Heart left ventricle (tissue), 16 donors: Measurements from ENCODE around the gene CNMD. TPM values are rescaled to one million over a fixed set of nuclear protein-coding genes. Genes with fewer than 3 reads are reported as not detected.

Experiments used
- ATAC-seq, 4 donors: fragments of 200-7000 bp; cut with Tn5 transposase; one replicate each; pipeline ENCODE4 v1.9.1; 2020 to 2022; ENCODE audit warnings: moderate library complexity in 4 of 4, mild to moderate bottlenecking in 3 of 4, moderate number of reproducible peaks in 1 of 4
- DNase-seq, 5 donors: peaks; one replicate each; pipeline ENCODE4 v3.0.0-alpha.2; 2020
- H3K27ac ChIP-seq, 12 donors: fragments of 200-600 bp; sonication (generic) in 4 of 12; one replicate each; pipeline versions ENCODE4 v1.5.0 to v1.8.0; 2016 to 2022; ENCODE audit warnings: mild to moderate bottlenecking in 2 of 12
- H3K27me3 ChIP-seq, 9 donors: fragments of 200-600 bp; sonication (generic) in 2 of 9; one replicate each; pipeline versions ENCODE4 v1.5.1 to v1.8.0; 2016 to 2022; ENCODE audit warnings: mild to moderate bottlenecking in 3 of 9
- H3K36me3 ChIP-seq, 9 donors: fragments of 200-600 bp; sonication (generic) in 2 of 9; one replicate each; pipeline versions ENCODE4 v1.5.0 to v1.8.0; 2018 to 2022; ENCODE audit warnings: mild to moderate bottlenecking in 2 of 9
- H3K4me1 ChIP-seq, 12 donors: fragments of 200-600 bp; sonication (generic) in 4 of 12; one replicate each; pipeline versions ENCODE4 v1.5.0 to v1.8.0; 2016 to 2022; ENCODE audit warnings: mild to moderate bottlenecking in 3 of 12
- H3K4me3 ChIP-seq, 12 donors: fragments of 200-600 bp; sonication (generic) in 4 of 12; one replicate each; pipeline versions ENCODE4 v1.5.0 to v1.8.0; 2017 to 2022; ENCODE audit warnings: mild to moderate bottlenecking in 9 of 12, moderate library complexity in 4 of 12
- H3K9me3 ChIP-seq, 12 donors: fragments of 200-600 bp; sonication (generic) in 4 of 12; one replicate each; pipeline versions ENCODE4 v1.5.0 to v1.8.0; 2016 to 2022; ENCODE audit warnings: mild to moderate bottlenecking in 1 of 12
- POLR2A ChIP-seq, 2 donors: fragments of 450-650 bp; IDR thresholded peaks; one replicate each; pipeline ENCODE4 v1.6.1; 2017; ENCODE audit warnings: antibody characterized with exemption in 2 of 2, mild to moderate bottlenecking in 2 of 2, moderate library complexity in 2 of 2
- WGBS, 4 donors: extraction: QIAGEN DNeasy Blood & Tissue Kit in 2 of 4; methylation state at CpG; one replicate each; pipeline versions ENCODE4 v1.1.5 to v1.1.7; 2013 to 2018; 5-methylcytosine and 5-hydroxymethylcytosine counted together
- intact Hi-C, 10 donors: fragments of 100-400 bp; cut with DNase I; formaldehyde crosslinking; loops; one replicate each; pipeline versions ENCODE4 v1.11.1 to v1.14.2; 2022
- polyA plus RNA-seq, 2 donors: library from polyadenylated mRNA; stranded (reverse); fragments of 200-250 nt; gene quantifications; one replicate each; pipeline ENCODE4 v1.2.3, GENCODE V29; 2013
- total RNA-seq, 9 donors: library from RNA; depleted of rRNA in 2 of 9; stranded (reverse); fragments of >200 nt in 2 of 9; fragmentation: NEBNext Ultra II Directional in 3 of 9; extraction: Animal tissue kit (Norgen Biotek cat#: 25700) in 3 of 9; gene quantifications; one replicate each; pipeline versions ENCODE4 v1.1.0 to v1.2.4, GENCODE V29; 2016 to 2023
- TF ChIP-seq, protein P1 (sequence below), 12 donors: fragments of 200-600 bp; sonication (generic) in 4 of 12; IDR thresholded peaks; one replicate each; pipeline versions ENCODE4 v1.5.0 to v1.8.0; 2018 to 2022; ENCODE audit warnings: antibody characterized with exemption in 12 of 12, mild to moderate bottlenecking in 5 of 12
- donor health status: ischemic (EF 13 %, LVEDD 7.1; RV severe dilation, severe dysfunction).
- donor health status: healthy with polysubstance abuse.
- donor health status: DM: no; HTN: yes; CAD: no.
- donor health status: DM: no; HTN: no; CAD: no.
- donor health status: ischemic (EF 25% LVEDD 6.9; RV normal size, moderate dysfunction).
- donor health status: ischemic (EF 25% LVEDD 5.7; RV mildly dilated, moderate dysfunction).
- donor health status: healthy.
- donor health status: DM: yes; HTN: yes; CAD: no.
- donor health status: ischemic (EF 35%, LVEDD 5.7; RV mildly dilated, moderate dysfunction).
- donor health status: nonischemic (EF 11% LVEDD 7.7; RV severe dilation, severe dysfunction).
- donor health status: DM: yes; HTN: yes; CAD: no.
- donor health status: PGD.
- donor health status: ischemic (EF 29% LVEDD 5.4; RV normal size, mild dysfunction).
- donor health status: nonischemic (EF 23%, LVEDD 6.1; RV moderate dilation, normal function).

CNMD gene
- total and polyA plus RNA-seq, 11 donors, result not detected

DNA sequence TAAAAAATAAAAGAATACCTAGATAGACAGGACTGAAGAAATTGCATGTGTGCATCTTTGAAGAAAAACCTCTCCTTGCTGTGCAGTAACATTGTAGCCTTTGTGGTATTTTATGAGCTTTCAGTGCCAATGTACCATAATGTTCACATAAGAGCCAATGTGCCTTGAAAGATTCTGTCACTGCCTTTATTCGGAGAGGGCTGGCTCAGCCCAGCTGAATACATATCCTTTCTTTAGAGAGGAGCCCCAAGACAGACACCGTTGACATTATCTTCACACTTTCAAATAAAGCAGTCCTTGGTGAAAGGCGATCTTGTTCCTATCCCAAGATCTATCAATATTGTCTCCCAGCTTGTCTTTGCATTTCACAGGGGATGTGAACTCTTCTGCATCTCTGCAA lies 18.5 kb upstream of the CNMD start:
- Histone ChIP-seq H3K27me3 (peaks cover 0 to 2% (median 0%) of the 10 kb centered on the region in 9 donors), H3K4me3 (no peak overlapping the region), H3K27ac (no peak overlapping the region), H3K4me1 (no peaks in the 10 kb centered on the region), H3K36me3 (no peaks in the 10 kb centered on the region), H3K9me3 (no peaks in the 10 kb centered on the region)
- intact Hi-C loops, result no loop called here
- no peak for TF ChIP-seq POLR2A (IDR thresholded peaks at IDR 0.05)
- TF ChIP-seq, protein P1, sequence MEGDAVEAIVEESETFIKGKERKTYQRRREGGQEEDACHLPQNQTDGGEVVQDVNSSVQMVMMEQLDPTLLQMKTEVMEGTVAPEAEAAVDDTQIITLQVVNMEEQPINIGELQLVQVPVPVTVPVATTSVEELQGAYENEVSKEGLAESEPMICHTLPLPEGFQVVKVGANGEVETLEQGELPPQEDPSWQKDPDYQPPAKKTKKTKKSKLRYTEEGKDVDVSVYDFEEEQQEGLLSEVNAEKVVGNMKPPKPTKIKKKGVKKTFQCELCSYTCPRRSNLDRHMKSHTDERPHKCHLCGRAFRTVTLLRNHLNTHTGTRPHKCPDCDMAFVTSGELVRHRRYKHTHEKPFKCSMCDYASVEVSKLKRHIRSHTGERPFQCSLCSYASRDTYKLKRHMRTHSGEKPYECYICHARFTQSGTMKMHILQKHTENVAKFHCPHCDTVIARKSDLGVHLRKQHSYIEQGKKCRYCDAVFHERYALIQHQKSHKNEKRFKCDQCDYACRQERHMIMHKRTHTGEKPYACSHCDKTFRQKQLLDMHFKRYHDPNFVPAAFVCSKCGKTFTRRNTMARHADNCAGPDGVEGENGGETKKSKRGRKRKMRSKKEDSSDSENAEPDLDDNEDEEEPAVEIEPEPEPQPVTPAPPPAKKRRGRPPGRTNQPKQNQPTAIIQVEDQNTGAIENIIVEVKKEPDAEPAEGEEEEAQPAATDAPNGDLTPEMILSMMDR (IDR thresholded peaks at IDR 0.05), result no peak
- DNase-seq (no peak), ATAC-seq (no peak)
- 39 to 51% (median 46%) methylated on average over 3 of the region's 3 CpGs for WGBS, 4 donors

DNA sequence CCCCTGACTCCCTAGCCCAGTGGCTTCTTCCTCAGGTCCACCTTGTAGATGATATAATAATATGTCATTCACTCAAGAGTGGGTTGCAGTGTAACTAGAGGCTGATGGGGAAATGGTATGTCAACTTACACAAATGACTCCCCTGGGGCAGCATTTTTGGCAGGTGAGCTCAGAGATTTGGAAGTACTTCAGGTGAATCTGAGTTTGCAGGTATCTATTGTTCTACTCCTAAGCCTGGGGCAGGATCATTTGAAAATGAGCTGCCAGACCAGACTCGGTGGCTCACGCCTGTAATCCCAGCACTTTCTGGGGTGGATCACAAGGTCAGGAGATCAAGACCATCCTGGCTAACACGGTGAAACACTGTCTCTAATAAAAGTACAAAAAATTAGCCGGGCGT lies 11.6 kb upstream of the CNMD start:
- intact Hi-C loops, result no loop called here
- 76 to 94% (median 89%) methylated on average over 5 of the region's 5 CpGs for WGBS, 4 donors
- Histone ChIP-seq H3K9me3 (no peaks in the 10 kb centered on the region), H3K27ac (no peak overlapping the region), H3K4me3 (no peak overlapping the region), H3K4me1 (no peaks in the 10 kb centered on the region), H3K27me3 (peaks cover 0 to 15% (median 0%) of the 10 kb centered on the region in 9 donors), H3K36me3 (no peaks in the 10 kb centered on the region)
- DNase-seq (no peak), ATAC-seq (no peak)
- TF ChIP-seq POLR2A (IDR thresholded peaks at IDR 0.05), result no peak
- TF ChIP-seq, protein P1 (IDR thresholded peaks at IDR 0.05), result no peak

DNA sequence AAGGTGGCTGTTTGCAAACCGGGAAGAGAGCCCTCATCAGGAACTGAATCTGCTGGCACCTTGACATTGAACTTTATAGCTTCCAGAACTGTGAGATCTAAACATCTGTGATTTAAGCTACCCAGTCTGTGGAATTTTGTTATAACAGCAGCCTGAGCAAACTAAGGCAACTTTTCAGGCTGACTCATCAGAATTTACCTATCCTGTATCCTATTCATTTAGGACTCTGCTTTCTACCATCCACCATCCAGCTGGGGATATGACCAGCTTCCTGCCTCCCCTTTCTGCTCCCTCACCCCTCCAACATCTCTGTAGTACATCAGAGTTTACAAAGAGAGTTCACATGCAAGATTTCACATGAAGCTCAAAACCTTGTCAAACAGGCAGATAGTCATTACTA lies 11.1 kb upstream of the CNMD start:
- WGBS, 4 donors, result 81 to 95% (median 85%) methylated on average over 1 of the region's 1 CpG
- Histone ChIP-seq H3K27me3 (peaks cover 0 to 15% (median 0%) of the 10 kb centered on the region in 9 donors), H3K36me3 (no peaks in the 10 kb centered on the region), H3K27ac (no peak overlapping the region), H3K4me1 (no peaks in the 10 kb centered on the region), H3K9me3 (no peaks in the 10 kb centered on the region), H3K4me3 (no peak overlapping the region)
- DNase-seq (no peak), ATAC-seq (no peak)
- TF ChIP-seq POLR2A (IDR thresholded peaks at IDR 0.05), result no peak
- TF ChIP-seq, protein P1 (IDR thresholded peaks at IDR 0.05), result no peak
- intact Hi-C loops, result no loop called here

DNA sequence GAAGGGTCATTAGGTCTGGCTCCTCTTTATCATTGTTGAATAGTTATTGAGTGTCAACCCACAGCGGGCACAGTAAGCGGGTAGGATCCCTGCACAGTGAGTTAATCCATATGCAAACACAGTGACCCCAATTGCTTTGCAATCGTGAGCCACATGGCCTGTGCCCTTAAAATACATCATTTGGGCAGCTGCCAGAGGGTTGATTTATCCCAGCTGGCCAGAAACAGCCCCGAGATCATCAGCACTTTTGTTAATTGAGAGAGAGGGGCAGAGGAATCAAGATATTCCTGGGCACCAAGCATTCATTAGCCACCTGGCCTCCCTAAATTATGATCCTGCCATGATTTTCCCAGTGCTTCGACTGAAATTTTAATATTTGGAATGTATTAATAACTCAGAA lies 9.8 kb upstream of the CNMD start:
- no peak for ATAC-seq
- no peak overlapping the region for H3K27ac ChIP-seq
- H3K4me1 ChIP-seq, result no peaks in the 10 kb centered on the region
- intact Hi-C loops, result no loop called here
- 42 to 56% (median 44%) methylated on average over 5 of the region's 5 CpGs for WGBS, 4 donors
- no peaks in the 10 kb centered on the region for H3K36me3 ChIP-seq
- TF ChIP-seq, protein P1 (IDR thresholded peaks at IDR 0.05), result no peak
- no peak for TF ChIP-seq POLR2A (IDR thresholded peaks at IDR 0.05)
- H3K9me3 ChIP-seq, result no peaks in the 10 kb centered on the region
- peaks cover 0 to 15% (median 0%) of the 10 kb centered on the region in 9 donors for H3K27me3 ChIP-seq
- DNase-seq, result no peak
- no peak overlapping the region for H3K4me3 ChIP-seq
